GM19328 (cell line): Measurements from ENCODE around the gene CDK5RAP2.

ENCODE experiments used
- ATAC-seq: cut with Tn5 transposase; IDR thresholded peaks from one replicate; pipeline ENCODE4 v1.9.1; 2021; ENCODE audit warnings: mild to moderate bottlenecking, moderate library complexity; ENCODE audit not compliant: unreplicated experiment

The CDK5RAP2 gene

GRCh38 chr9:120362446-120362845, 217.5 kb downstream of the CDK5RAP2 start:
- no peak for ATAC-seq

GRCh38 chr9:120361551-120361950, 218.4 kb downstream of the CDK5RAP2 start:
- no peak for ATAC-seq

- ATAC-seq: no peak
These were observed 219.5 kb downstream of the CDK5RAP2 start for GRCh38 chr9:120360510-120360909.

- no peak for ATAC-seq
These were observed 219.9 kb downstream of the CDK5RAP2 start for GRCh38 chr9:120360046-120360445.

GRCh38 chr9:120358877-120359276, 221.1 kb downstream of the CDK5RAP2 start:
- ATAC-seq: no peak

- ATAC-seq: no peak
These were observed 226.5 kb downstream of the CDK5RAP2 start for GRCh38 chr9:120353506-120353905.

GRCh38 chr9:120351106-120351505, 228.9 kb downstream of the CDK5RAP2 start:
- ATAC-seq: no peak

- ATAC-seq: no peak
These were observed 229.4 kb downstream of the CDK5RAP2 start for GRCh38 chr9:120350596-120350995.

GRCh38 chr9:120348951-120349429, 231.0 kb downstream of the CDK5RAP2 start:
- no peak for ATAC-seq

GRCh38 chr9:120345379-120345778, 234.6 kb downstream of the CDK5RAP2 start:
- ATAC-seq: no peak

- no peak for ATAC-seq
These were observed 235.7 kb downstream of the CDK5RAP2 start for GRCh38 chr9:120344230-120344629.

GRCh38 chr9:120343416-120343815, 236.6 kb downstream of the CDK5RAP2 start:
- no peak for ATAC-seq
